Measurements from ENCODE around the gene SEMA6D. TPM values are rescaled to one million over a fixed set of nuclear protein-coding genes. Genes with fewer than 3 reads are reported as not detected.

The SEMA6D gene
- total RNA-seq, 1 experiment from 2014 or later = 15.8 TPM

DNA sequence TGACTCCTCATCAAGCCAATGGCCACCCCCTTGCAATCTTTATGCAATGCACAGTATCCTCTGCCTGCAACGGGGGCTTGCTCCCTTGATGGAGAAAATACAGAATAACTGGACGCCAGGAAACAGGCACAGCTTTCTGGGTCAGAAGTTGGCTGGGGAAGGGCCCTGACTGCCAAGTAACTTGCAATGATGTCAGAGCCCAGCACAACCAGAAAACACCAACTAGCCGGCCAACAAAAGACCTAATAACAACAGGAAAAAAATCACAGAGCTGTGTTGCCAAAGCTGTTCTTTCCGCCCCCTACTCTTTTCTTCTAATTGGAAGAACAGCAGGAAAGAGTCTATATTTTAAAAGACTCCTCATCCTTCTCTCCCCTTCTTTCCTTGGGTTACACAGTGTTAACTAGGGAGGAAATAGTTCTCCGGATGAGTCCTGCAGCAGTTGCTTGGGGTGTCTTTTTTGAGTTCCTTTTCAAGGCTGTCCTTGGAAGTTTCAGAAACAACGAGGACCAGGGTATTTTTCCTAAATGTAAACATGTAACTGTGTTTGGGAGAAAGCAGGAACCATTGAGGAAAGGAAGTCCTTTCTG lies 1.4 kb upstream of the SEMA6D start:
- H2BK5ac ChIP-seq (ENCODE audit: insufficient read length, low read length) = no peak overlapping the region
- no peak overlapping the region for H4K91ac ChIP-seq (ENCODE audit: insufficient read length, low read depth, low read length)
- no peak overlapping the region for H3K9ac ChIP-seq (ENCODE audit: extremely low read depth, insufficient read length, low read length)
- H3K18ac ChIP-seq (ENCODE audit: insufficient read length, low read depth, low read length) = no peak overlapping the region
- H4K8ac ChIP-seq (replicated peaks; ENCODE audit: insufficient read length, low read depth, low read length) = no peak overlapping the region
- H3K23ac ChIP-seq (ENCODE audit: insufficient read length, low read depth, low read length) = no peak overlapping the region
- H3T11ph ChIP-seq (ENCODE audit: low read length) = no peak overlapping the region
- peak overlapping the region; percentile 89 to 99 for H3K4me3 Mint-ChIP-seq
- H3K27ac ChIP-seq (ENCODE audit: insufficient read length, low read depth, low read length) = no peak overlapping the region
- H2AFZ ChIP-seq (ENCODE audit: low read length) = no peak overlapping the region
- no peaks in the 10 kb centered on the region for H4K20me1 ChIP-seq (ENCODE audit: control insufficient read depth, insufficient read depth, insufficient read length)
- peaks cover 55% of the 10 kb centered on the region in 2 experiments for H3K4me1 Mint-ChIP-seq
- H3K27me3 Mint-ChIP-seq (ENCODE audit: low read depth) = peaks cover 40% of the 10 kb centered on the region
- no peak for DNase-seq
- no peak overlapping the region for H2BK12ac ChIP-seq (ENCODE audit: insufficient read length, low read depth, low read length)
- H3K9me3 ChIP-seq (ENCODE audit: control insufficient read depth, low read depth, low read length) = no peaks in the 10 kb centered on the region
- no peak overlapping the region for H4K5ac ChIP-seq (ENCODE audit: insufficient read length, low read depth, low read length)
- H3K23me2 ChIP-seq (ENCODE audit: insufficient read length, low read depth, low read length, poor library complexity, severe bottlenecking) = peaks cover 13% of the 10 kb centered on the region
- no peaks in the 10 kb centered on the region for H3K4me1 ChIP-seq (ENCODE audit: insufficient read depth, low read length)
- no peak for TF ChIP-seq CTCF (conservative IDR thresholded peaks at IDR 0.05)
- no peak overlapping the region for H3K14ac ChIP-seq (ENCODE audit: insufficient read depth, low read length)
- H3K27me3 ChIP-seq (ENCODE audit: insufficient read depth, low read length) = peaks cover 16% of the 10 kb centered on the region; the same call in 1 of the 2 replicates
- no peaks in the 10 kb centered on the region for H3K79me1 ChIP-seq (ENCODE audit: insufficient read depth, low read depth, low read length, poor library complexity, severe bottlenecking)
- H3K4me2 ChIP-seq (ENCODE audit: insufficient read depth, insufficient read length, low read length) = no peak overlapping the region
- H2AK5ac ChIP-seq (ENCODE audit: insufficient read length, low read length) = no peak overlapping the region
- peaks cover 0 to 3% of the 10 kb centered on the region in 2 experiments; a peak in 1 of 5 replicates for H3K9me3 Mint-ChIP-seq
- H3K4ac ChIP-seq (ENCODE audit: low read depth, low read length) = no peak overlapping the region
- no peak overlapping the region for H2BK20ac ChIP-seq (ENCODE audit: low read depth, low read length, poor library complexity, severe bottlenecking)
- no peak overlapping the region for H3K27ac Mint-ChIP-seq
- no peaks in the 10 kb centered on the region; the same call in 1 of the 2 replicates for H3K79me2 ChIP-seq (ENCODE audit: insufficient read depth, low read length)
- no peak overlapping the region for H2BK120ac ChIP-seq (ENCODE audit: low read depth, low read length, poor library complexity, severe bottlenecking)
- no peaks in the 10 kb centered on the region for H3K36me3 Mint-ChIP-seq (ENCODE audit: insufficient read depth in 1 of 3, low read depth in 3 of 3)
- H3K56ac ChIP-seq (ENCODE audit: insufficient read length, low read depth, low read length) = no peak overlapping the region
- H2BK15ac ChIP-seq (ENCODE audit: low read depth, low read length) = no peak overlapping the region
- no CpG with 5 or more reads among the region's 6 CpGs for WGBS (ENCODE audit: extremely low coverage, insufficient read length, low lambda C conversion rate)

All from H9 (cell line).